OCI-LY3 (cell line): ENCODE measurements around the gene AMELX.
A peak's percentile ranks its signal among the peaks of the same experiment; 100 is the strongest.

Experiments used
- H2AFZ ChIP-seq: fragments of 200-600, 300-600 bp; shearing (Covaris generic); 2 replicates; pipeline ENCODE4 v1.6.0; 2014; ENCODE audit warnings: antibody characterized with exemption, low read depth, low read length
- H3K27ac ChIP-seq: fragments of 200-600, 300-600 bp; sonication (generic); 2 replicates; pipeline ENCODE4 v1.5.1; 2014; ENCODE audit warnings: mild to moderate bottlenecking, low read length, moderate library complexity, mixed read lengths
- H3K27me3 ChIP-seq: fragments of 200-600, 300-600 bp; sonication (generic); 2 replicates; pipeline ENCODE4 v1.6.1; 2014; ENCODE audit warnings: low read depth, low read length, mixed read lengths
- H3K36me3 ChIP-seq: fragments of 200-600, 300-600 bp; sonication (generic); replicated peaks from 2 replicates; pipeline ENCODE3; 2014; ENCODE audit warnings: low read depth, low read length, mixed read lengths
- H3K4me1 ChIP-seq: fragments of 300-600, 200-600 bp; sonication (generic); 2 replicates; pipeline ENCODE4 v1.6.1; 2014; ENCODE audit warnings: low read length, mixed read lengths
- H3K4me2 ChIP-seq: fragments of 200-600, 300-600 bp; sonication (generic); 2 replicates; pipeline ENCODE4 v1.6.1; 2014; ENCODE audit warnings: low read length, mixed read lengths
- H3K4me3 ChIP-seq: fragments of 300-600, 200-600 bp; sonication (generic); 2 replicates; pipeline ENCODE4 v1.5.1; 2014; ENCODE audit warnings: antibody characterized with exemption, mild to moderate bottlenecking, low read length, moderate library complexity
- H3K79me2 ChIP-seq: fragments of 300-600, 200-600 bp; shearing (Covaris generic); 2 replicates; pipeline ENCODE4 v1.6.1; 2014; ENCODE audit warnings: mild to moderate bottlenecking, low read length, mixed read lengths
- H3K9ac ChIP-seq: fragments of 300-600, 200-600 bp; shearing (Covaris generic); 2 replicates; pipeline ENCODE4 v1.6.0; 2014; ENCODE audit warnings: mild to moderate bottlenecking, low read length, moderate library complexity
- H3K9me3 ChIP-seq: fragments of 200-600, 300-600 bp; shearing (Covaris generic); 2 replicates; pipeline ENCODE4 v1.6.1; 2014; ENCODE audit warnings: low read length, mixed read lengths; ENCODE audit not compliant: insufficient read depth
- H4K20me1 ChIP-seq: fragments of 200-600, 300-600 bp; sonication (generic); 2 replicates; pipeline ENCODE4 v1.6.1; 2016; ENCODE audit warnings: low read length, mixed read lengths; ENCODE audit not compliant: insufficient read depth
- CTCF ChIP-seq: fragments of 200-600, 300-600 bp; sonication (generic); IDR thresholded peaks from 2 replicates; pipeline ENCODE4 v1.5.1; 2014; ENCODE audit warnings: antibody characterized with exemption, low read length, low read depth
- EZH2phosphoT487 ChIP-seq: fragments of 200-600 bp; shearing (Covaris generic); IDR thresholded peaks from 2 replicates; pipeline ENCODE4 v1.6.1; 2018; ENCODE audit warnings: antibody characterized with exemption, mixed run types, low read depth

AMELX gene

GRCh38 chrX:11311706-11312105 lies 18.5 kb downstream of the AMELX start:
- Histone ChIP-seq H3K4me3 (no peak overlapping the region), H3K9me3 (no peaks in the 10 kb centered on the region), H3K4me2 (no peak overlapping the region), H3K36me3 (no peaks in the 10 kb centered on the region), H2AFZ (no peak overlapping the region), H3K9ac (no peak overlapping the region), H3K27ac (no peak overlapping the region), H3K4me1 (no peaks in the 10 kb centered on the region), H3K27me3 (no peaks in the 10 kb centered on the region), H4K20me1 (no peaks in the 10 kb centered on the region), H3K79me2 (no peaks in the 10 kb centered on the region)
- TF ChIP-seq CTCF (no peak), EZH2phosphoT487 (no peak)

- H3K27me3 ChIP-seq = no peaks in the 10 kb centered on the region
- no peaks in the 10 kb centered on the region for H3K36me3 ChIP-seq
- H3K4me1 ChIP-seq = peaks cover 7% of the 10 kb centered on the region; the same call in 1 of the 2 replicates
- H3K27ac ChIP-seq = no peak overlapping the region
- TF ChIP-seq EZH2phosphoT487 (no peak), CTCF (no peak)
- H2AFZ ChIP-seq = no peak overlapping the region; the same call in 1 of the 2 replicates
- H3K79me2 ChIP-seq = no peaks in the 10 kb centered on the region
- no peak overlapping the region for H3K9ac ChIP-seq
- H3K4me3 ChIP-seq = no peak overlapping the region
- H4K20me1 ChIP-seq = no peaks in the 10 kb centered on the region
- H3K9me3 ChIP-seq = no peaks in the 10 kb centered on the region
- H3K4me2 ChIP-seq = peak overlapping the region; percentile 26; the same call in 1 of the 2 replicates
These were observed 26.8 kb downstream of the AMELX start for GRCh38 chrX:11319806-11320520.

GRCh38 chrX:11321986-11322385 lies 28.8 kb downstream of the AMELX start:
- Histone ChIP-seq H4K20me1 (no peaks in the 10 kb centered on the region), H2AFZ (no peak overlapping the region), H3K4me2 (no peak overlapping the region), H3K9ac (no peak overlapping the region), H3K4me3 (no peak overlapping the region), H3K4me1 (peaks cover 7% of the 10 kb centered on the region; the same call in 1 of the 2 replicates), H3K9me3 (no peaks in the 10 kb centered on the region), H3K27me3 (no peaks in the 10 kb centered on the region), H3K27ac (no peak overlapping the region), H3K79me2 (no peaks in the 10 kb centered on the region), H3K36me3 (no peaks in the 10 kb centered on the region)
- no peak for TF ChIP-seq CTCF
- TF ChIP-seq EZH2phosphoT487 = no peak

GRCh38 chrX:11328134-11328533 lies 34.9 kb downstream of the AMELX start:
- no peak for TF ChIP-seq EZH2phosphoT487
- no peak for TF ChIP-seq CTCF
- Histone ChIP-seq H2AFZ (no peak overlapping the region), H3K79me2 (no peaks in the 10 kb centered on the region), H3K27me3 (no peaks in the 10 kb centered on the region), H3K9ac (no peak overlapping the region), H4K20me1 (no peaks in the 10 kb centered on the region), H3K36me3 (no peaks in the 10 kb centered on the region), H3K4me1 (no peaks in the 10 kb centered on the region), H3K27ac (no peak overlapping the region), H3K4me3 (no peak overlapping the region), H3K9me3 (no peaks in the 10 kb centered on the region), H3K4me2 (no peak overlapping the region)
